Skeletal muscle cell (primary cell): Measurements from ENCODE around the gene SLC16A7.

Source experiments
- DNase-seq: peaks from one replicate; pipeline ENCODE4 v3.0.0-alpha.2; 2010; ENCODE audit warnings: low read depth
- H3K4me3 ChIP-seq: 2 replicates; pipeline ENCODE4 v1.5.1; 2011; ENCODE audit warnings: low read depth, mild to moderate bottlenecking, control low read depth, low read length, moderate library complexity

SLC16A7 gene

GRCh38 chr12:59657711-59658110 is 61.9 kb downstream of the SLC16A7 start:
- H3K4me3 ChIP-seq: no peak overlapping the region
- no peak for DNase-seq

- no peak overlapping the region for H3K4me3 ChIP-seq
- DNase-seq: no peak
Measured at GRCh38 chr12:59660148-59660547, 64.3 kb downstream of the SLC16A7 start.

GRCh38 chr12:59660921-59661597 is 65.2 kb downstream of the SLC16A7 start:
- no peak for DNase-seq
- no peak overlapping the region for H3K4me3 ChIP-seq

GRCh38 chr12:59664495-59664894 is 68.7 kb downstream of the SLC16A7 start:
- no peak overlapping the region for H3K4me3 ChIP-seq
- DNase-seq: no peak

GRCh38 chr12:59665701-59666100 is 69.9 kb downstream of the SLC16A7 start:
- H3K4me3 ChIP-seq: no peak overlapping the region
- DNase-seq: no peak

- no peak overlapping the region for H3K4me3 ChIP-seq
- no peak for DNase-seq
Measured at GRCh38 chr12:59668674-59669073, 72.8 kb downstream of the SLC16A7 start.

- H3K4me3 ChIP-seq: no peak overlapping the region
- DNase-seq: no peak
Measured at GRCh38 chr12:59672273-59672672, 76.4 kb downstream of the SLC16A7 start.

- no peak for DNase-seq
- H3K4me3 ChIP-seq: no peak overlapping the region
Measured at GRCh38 chr12:59675461-59675860, 79.6 kb downstream of the SLC16A7 start.

- no peak overlapping the region for H3K4me3 ChIP-seq
- no peak for DNase-seq
Measured at GRCh38 chr12:59677857-59678256, 82.0 kb downstream of the SLC16A7 start.

- no peak for DNase-seq
- H3K4me3 ChIP-seq: no peak overlapping the region
Measured at GRCh38 chr12:59678759-59679411, 83.1 kb downstream of the SLC16A7 start.

GRCh38 chr12:59689776-59690175 is 93.9 kb downstream of the SLC16A7 start:
- no peak for DNase-seq
- H3K4me3 ChIP-seq: no peak overlapping the region

- no peak overlapping the region for H3K4me3 ChIP-seq
- DNase-seq: peak; percentile 64
Measured at GRCh38 chr12:59695379-59695778, 99.5 kb downstream of the SLC16A7 start.

- no peak overlapping the region for H3K4me3 ChIP-seq
- DNase-seq: peak; percentile 64
Measured at GRCh38 chr12:59698600-59698999, 102.8 kb downstream of the SLC16A7 start.

GRCh38 chr12:59699421-59700152 is 103.8 kb downstream of the SLC16A7 start:
- peak; percentile 63 for DNase-seq
- H3K4me3 ChIP-seq: no peak overlapping the region

- no peak overlapping the region for H3K4me3 ChIP-seq
Measured at GRCh38 chr12:59700153-59700450, 104.3 kb downstream of the SLC16A7 start.

GRCh38 chr12:59708064-59708463 is 112.2 kb downstream of the SLC16A7 start:
- no peak overlapping the region for H3K4me3 ChIP-seq
- no peak for DNase-seq

More at GRCh38 chr12:59700153-59700450, 104.3 kb downstream of the SLC16A7 start:
- no peak for DNase-seq

- DNase-seq: no peak
- no peak overlapping the region for H3K4me3 ChIP-seq
Measured at GRCh38 chr12:59708484-59708883, 112.7 kb downstream of the SLC16A7 start.

- no peak for DNase-seq
- no peak overlapping the region for H3K4me3 ChIP-seq
Measured at GRCh38 chr12:59710004-59710628, 114.3 kb downstream of the SLC16A7 start.

- no peak for DNase-seq
- no peak overlapping the region for H3K4me3 ChIP-seq
Measured at GRCh38 chr12:59710964-59711363, 115.1 kb downstream of the SLC16A7 start.

GRCh38 chr12:59715434-59715833 is 119.6 kb downstream of the SLC16A7 start:
- DNase-seq: no peak
- no peak overlapping the region for H3K4me3 ChIP-seq
